Measurements from ENCODE around the gene NUDT1.

Gene NUDT1

DNA sequence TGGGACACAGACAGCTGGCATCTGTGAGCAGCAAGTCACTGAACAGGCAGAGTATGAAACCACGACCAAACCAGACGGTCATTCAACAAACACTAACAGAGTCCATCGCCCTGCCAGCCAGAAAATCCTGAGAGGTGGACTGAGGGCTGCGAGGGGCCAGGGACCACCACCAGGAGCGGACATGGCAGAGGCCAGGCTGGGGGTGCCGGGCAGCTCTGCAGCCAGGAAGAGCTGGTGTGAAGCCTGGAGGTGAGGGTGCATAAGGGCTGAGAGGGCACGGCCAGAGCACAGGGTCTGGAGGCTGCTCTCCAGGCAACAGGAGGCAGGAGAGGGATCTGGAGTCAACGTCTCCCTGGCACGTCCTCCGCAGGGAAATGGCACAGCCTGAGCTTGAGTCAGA is 24.8 kb upstream of the NUDT1 start:
- in situ Hi-C loops (cut with MboI; ENCODE audit: low pct_unique_long_range_greater_than_20kb, low sequenced_read_pairs, unreplicated experiment) = loop anchor here (25.0 kb wide), 1 partner anchor 630 kb away; no protein-coding TSS in a partner anchor
- no peak for TF ChIP-seq CTCF (IDR thresholded peaks at IDR 0.05; ENCODE audit: extremely low read depth, insufficient read depth, missing control alignments)
- DNase-seq (ENCODE audit: low spot score) = no peak

GRCh38 chr7:2217716-2218443 is 24.1 kb upstream of the NUDT1 start:
- no peak for TF ChIP-seq CTCF (IDR thresholded peaks at IDR 0.05; ENCODE audit: extremely low read depth, insufficient read depth, missing control alignments)
- in situ Hi-C loops (cut with MboI; ENCODE audit: low pct_unique_long_range_greater_than_20kb, low sequenced_read_pairs, unreplicated experiment) = loop anchor here (25.0 kb wide), 1 partner anchor 631 kb away; no protein-coding TSS in a partner anchor
- DNase-seq (ENCODE audit: low spot score) = no peak

- DNase-seq (ENCODE audit: low spot score) = no peak
- no peak for TF ChIP-seq CTCF (IDR thresholded peaks at IDR 0.05; ENCODE audit: extremely low read depth, insufficient read depth, missing control alignments)
- in situ Hi-C loops (cut with MboI; ENCODE audit: low pct_unique_long_range_greater_than_20kb, low sequenced_read_pairs, unreplicated experiment) = loop anchor here (25.0 kb wide), 1 partner anchor 631 kb away; no protein-coding TSS in a partner anchor
Measured at GRCh38 chr7:2218444-2218785, 23.6 kb upstream of the NUDT1 start.

- DNase-seq (ENCODE audit: low spot score) = no peak
- in situ Hi-C loops (cut with MboI; ENCODE audit: low pct_unique_long_range_greater_than_20kb, low sequenced_read_pairs, unreplicated experiment) = loop anchor here (25.0 kb wide), 1 partner anchor 632 kb away; no protein-coding TSS in a partner anchor
- TF ChIP-seq CTCF (IDR thresholded peaks at IDR 0.05; ENCODE audit: extremely low read depth, insufficient read depth, missing control alignments) = no peak
Measured at GRCh38 chr7:2219136-2219535, 22.9 kb upstream of the NUDT1 start.

DNA sequence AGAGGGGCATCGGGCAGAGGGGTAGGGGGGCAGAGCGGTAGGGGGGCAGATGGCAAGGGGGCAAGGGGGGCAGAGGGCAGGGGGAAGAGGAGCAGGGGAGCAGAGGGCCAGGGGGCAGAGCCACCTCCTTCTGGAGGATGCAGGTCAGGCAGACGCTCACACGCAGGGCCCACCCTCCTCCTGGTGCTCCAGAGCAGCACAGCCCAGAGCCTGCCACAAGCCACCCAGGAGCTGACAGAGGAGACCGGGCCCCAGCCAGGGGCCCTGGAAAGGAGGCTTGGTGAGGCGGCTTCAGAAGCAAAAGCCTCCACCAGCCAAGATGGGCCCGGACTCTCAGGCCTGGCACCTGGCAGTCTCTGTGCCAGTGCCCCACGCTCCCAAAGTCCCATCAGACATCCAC is 22.4 kb upstream of the NUDT1 start:
- no peak for TF ChIP-seq CTCF (IDR thresholded peaks at IDR 0.05; ENCODE audit: extremely low read depth, insufficient read depth, missing control alignments)
- in situ Hi-C loops (cut with MboI; ENCODE audit: low pct_unique_long_range_greater_than_20kb, low sequenced_read_pairs, unreplicated experiment) = loop anchor here (25.0 kb wide), 1 partner anchor 632 kb away; no protein-coding TSS in a partner anchor
- DNase-seq (ENCODE audit: low spot score) = no peak

DNA sequence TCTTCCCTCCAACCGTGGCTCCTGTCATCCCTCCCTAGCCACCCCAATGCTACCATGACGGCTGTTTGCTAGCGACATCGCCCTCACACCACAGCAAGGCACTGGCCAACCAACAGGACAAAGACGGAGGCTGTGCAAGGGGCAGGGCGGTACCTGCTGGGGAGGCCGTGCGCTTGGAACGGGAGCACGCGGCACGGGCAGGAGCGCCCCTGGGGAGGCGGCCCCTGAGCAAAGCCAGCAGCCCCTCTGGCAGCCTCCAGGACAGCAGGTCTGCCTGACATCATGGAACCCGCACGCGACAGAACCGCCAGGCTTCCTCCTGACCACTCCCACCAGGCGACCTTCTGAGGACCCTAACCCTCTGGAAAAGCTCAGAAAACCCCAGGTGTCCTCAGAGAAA is 22.0 kb upstream of the NUDT1 start:
- no peak for DNase-seq (ENCODE audit: low spot score)
- in situ Hi-C loops (cut with MboI; ENCODE audit: low pct_unique_long_range_greater_than_20kb, low sequenced_read_pairs, unreplicated experiment) = loop anchor here (25.0 kb wide), 1 partner anchor 633 kb away; no protein-coding TSS in a partner anchor
- no peak for TF ChIP-seq CTCF (IDR thresholded peaks at IDR 0.05; ENCODE audit: extremely low read depth, insufficient read depth, missing control alignments)

Measured in GM13977 (cell line).